HepG2 (cell line): ENCODE data around the gene TEDC2. TPM values are rescaled to one million over a fixed set of nuclear protein-coding genes. Genes with fewer than 3 reads are reported as not detected.

Experiments
- BHLHE40 ChIP-seq: IDR thresholded peaks from 2 replicates; pipeline ENCODE4 v1.6.1; 2011; ENCODE audit warnings: low read length, improper control_type of control experiment
- ELF1 ChIP-seq: sonication (generic); formaldehyde crosslinking; IDR thresholded peaks from 2 replicates; pipeline ENCODE4 v1.4.0; 2020; ENCODE audit warnings: missing genetic modification reagents
- GABPB1 ChIP-seq: IDR thresholded peaks from 2 replicates; pipeline ENCODE4 v1.6.1; 2016; ENCODE audit warnings: mild to moderate bottlenecking, missing genetic modification reagents, moderate library complexity, missing compliant biosample characterization
- KAT7 ChIP-seq: IDR thresholded peaks from 2 replicates; pipeline ENCODE4 v1.6.1; 2018; ENCODE audit warnings: borderline replicate concordance, missing compliant biosample characterization
- KLF6 ChIP-seq: IDR thresholded peaks from 2 replicates; pipeline ENCODE4 v1.8.0; 2016; ENCODE audit warnings: missing biosample characterization, missing genetic modification reagents
- KMT2B ChIP-seq: IDR thresholded peaks from 2 replicates; pipeline ENCODE4 v1.6.1; 2016; ENCODE audit warnings: missing genetic modification reagents, missing compliant biosample characterization
- MAZ ChIP-seq, 2 experiments: sonication (generic) in 1 of 2; formaldehyde crosslinking in 1 of 2; IDR thresholded peaks; 2 replicates each; pipeline versions ENCODE4 v1.5.0 to v1.6.1; 2012 to 2020; ENCODE audit warnings: low read depth in 2 of 2, mild to moderate bottlenecking in 2 of 2, borderline replicate concordance in 1 of 2, improper control_type of control experiment in 1 of 2, low read length in 1 of 2, missing genetic modification reagents in 1 of 2, moderate library complexity in 1 of 2
- PHF20 ChIP-seq: sonication (generic); formaldehyde crosslinking; IDR thresholded peaks from 2 replicates; pipeline ENCODE4 v1.5.0; 2020; ENCODE audit warnings: mild to moderate bottlenecking, missing genetic modification reagents
- PITX1 ChIP-seq: sonication (generic); formaldehyde crosslinking; IDR thresholded peaks from 2 replicates; pipeline ENCODE4 v1.5.1; 2020; ENCODE audit warnings: mild to moderate bottlenecking, missing genetic modification reagents
- RFXANK ChIP-seq: IDR thresholded peaks from 2 replicates; pipeline ENCODE4 v1.6.1; 2016
- TCF12 ChIP-seq, 2 experiments: fragments of 450-650 bp in 1 of 2; sonication (generic) in 1 of 2; formaldehyde crosslinking in 1 of 2; IDR thresholded peaks; 2 replicates each; pipeline versions ENCODE4 v1.6.1 to v1.8.0; 2017 to 2022; ENCODE audit warnings: antibody characterized with exemption in 1 of 2, mild to moderate bottlenecking in 1 of 2, missing genetic modification reagents in 1 of 2, moderate library complexity in 1 of 2
- THAP7 ChIP-seq: sonication (generic); formaldehyde crosslinking; IDR thresholded peaks from 2 replicates; pipeline ENCODE4 v1.8.1; 2023; ENCODE audit warnings: mild to moderate bottlenecking, missing genetic modification reagents
- USF2 ChIP-seq, 2 experiments: sonication (generic) in 1 of 2; formaldehyde crosslinking in 1 of 2; IDR thresholded peaks; 2 replicates each; pipeline versions ENCODE4 v1.5.1 to v1.6.1; 2011 to 2020; ENCODE audit warnings: borderline replicate concordance in 1 of 2, low read depth in 1 of 2, low read length in 1 of 2, mild to moderate bottlenecking in 1 of 2, missing genetic modification reagents in 1 of 2, moderate library complexity in 1 of 2
- ZBTB21 ChIP-seq: sonication (generic); formaldehyde crosslinking; IDR thresholded peaks from 2 replicates; pipeline ENCODE4 v1.4.0; 2020; ENCODE audit warnings: missing genetic modification reagents
- ZFP37 ChIP-seq: sonication (generic); formaldehyde crosslinking; IDR thresholded peaks from 2 replicates; pipeline ENCODE4 v1.4.0; 2020; ENCODE audit warnings: missing genetic modification reagents, borderline replicate concordance
- ZFP41 ChIP-seq: sonication (generic); formaldehyde crosslinking; IDR thresholded peaks from 2 replicates; pipeline ENCODE4 v1.4.0; 2020; ENCODE audit warnings: mild to moderate bottlenecking, missing genetic modification reagents, borderline replicate concordance
- ZFP82 ChIP-seq: sonication (generic); formaldehyde crosslinking; IDR thresholded peaks from 2 replicates; pipeline ENCODE4 v1.5.1; 2020; ENCODE audit warnings: mild to moderate bottlenecking, missing genetic modification reagents, borderline replicate concordance
- ZNF225 ChIP-seq: sonication (generic); formaldehyde crosslinking; IDR thresholded peaks from 2 replicates; pipeline ENCODE4 v1.4.0; 2020; ENCODE audit warnings: mild to moderate bottlenecking, missing genetic modification reagents
- ZNF275 ChIP-seq: sonication (generic); formaldehyde crosslinking; IDR thresholded peaks from 2 replicates; pipeline ENCODE4 v1.8.0; 2022; ENCODE audit warnings: missing genetic modification reagents, mild to moderate bottlenecking, inconsistent platforms, borderline replicate concordance
- ZNF460 ChIP-seq: sonication (generic); formaldehyde crosslinking; IDR thresholded peaks from 2 replicates; pipeline ENCODE4 v1.5.1; 2020; ENCODE audit warnings: missing genetic modification reagents, mild to moderate bottlenecking, borderline replicate concordance
- ZNF580 ChIP-seq: IDR thresholded peaks from 2 replicates; pipeline ENCODE4 v1.6.1; 2016; ENCODE audit warnings: low read depth, borderline replicate concordance
- ZNF776 ChIP-seq: sonication (generic); formaldehyde crosslinking; IDR thresholded peaks from 2 replicates; pipeline ENCODE4 v1.4.0; 2020; ENCODE audit warnings: mild to moderate bottlenecking, missing genetic modification reagents
- ZNF777 ChIP-seq: sonication (generic); formaldehyde crosslinking; IDR thresholded peaks from 2 replicates; pipeline ENCODE4 v1.4.0; 2020; ENCODE audit warnings: missing genetic modification reagents
- ZNF790 ChIP-seq: sonication (generic); formaldehyde crosslinking; IDR thresholded peaks from 2 replicates; pipeline ENCODE4 v1.8.0; 2022; ENCODE audit warnings: missing genetic modification reagents, mild to moderate bottlenecking, borderline replicate concordance
- polyA plus RNA-seq, 8 experiments: library from polyadenylated mRNA; depleted of rRNA in 3 of 8; stranded (reverse) in 7 of 8; unstranded in 1 of 8; fragments of >200 nt; fragmentation: Illumina TruSeq in 4 of 8; extraction: Trizol in 4 of 8; gene quantifications; 2 replicates each; pipeline versions ENCODE4 v1.2.1 to v1.2.3, GENCODE V29; 2011 to 2016; ENCODE audit warnings: low read depth in 4 of 8, missing spikeins in 1 of 8, mixed read lengths in 1 of 8; ENCODE audit not compliant: insufficient read depth in 1 of 8
- total RNA-seq, 5 experiments: library from RNA; depleted of rRNA; stranded (reverse); fragments of >200 nt; fragmentation: Illumina TruSeq; extraction: Trizol; gene quantifications; 2 replicates each; pipeline ENCODE4 v1.2.3, GENCODE V29; 2016; ENCODE audit warnings: low read depth in 1 of 5

The TEDC2 gene
- total and polyA plus RNA-seq, 2 of the 13 experiments (the other 11 are each of a cell fraction or from before 2014, with no cell fraction given) = 6.2 to 24.4 TPM

GRCh38 chr16:2513405-2514332, 53.8 kb downstream of the TEDC2 start, which contains the start of gene ATP6V0C (continued):
- TF ChIP-seq MAZ (IDR thresholded peaks at IDR 0.05; ENCODE audit: borderline replicate concordance, low read depth, low read length) (no peak), MAZ (CRISPR knock-in tag; IDR thresholded peaks at IDR 0.05; ENCODE audit: low read depth) (peak; percentile 56; the same call in 1 of the 2 replicates), ZFP82 (CRISPR knock-in tag) (peak; percentile 68; the same call in 1 of the 2 replicates), ZNF790 (CRISPR knock-in tag) (peak; percentile 39; the same call in 1 of the 2 replicates), ZNF275 (CRISPR knock-in tag) (no peak), BHLHE40 (peak; percentile 95), GABPB1 (peak; percentile 76; the same call in 1 of the 2 replicates), ZNF460 (CRISPR knock-in tag) (no peak), ZBTB21 (CRISPR knock-in tag) (peak; percentile 92), TCF12 (IDR thresholded peaks at IDR 0.05) (no peak), TCF12 (CRISPR knock-in tag; IDR thresholded peaks at IDR 0.05) (no peak), THAP7 (CRISPR knock-in tag) (no peak), USF2 (IDR thresholded peaks at IDR 0.05; ENCODE audit: low read depth, low read length) (peak; percentile 80), USF2 (CRISPR knock-in tag; IDR thresholded peaks at IDR 0.05; ENCODE audit: borderline replicate concordance) (peak; percentile 64; the same call in 1 of the 2 replicates), KMT2B (CRISPR knock-in tag) (no peak), ZNF776 (no peak; the same call in 1 of the 2 replicates), ZFP37 (CRISPR knock-in tag) (no peak), ZNF580 (CRISPR knock-in tag) (0 out of 2 replicates have a peak, but pooled peaks have one; percentile 31), RFXANK (no peak), KAT7 (CRISPR knock-in tag) (no peak), ZFP41 (CRISPR knock-in tag) (no peak), KLF6 (0 out of 2 replicates have a peak, but pooled peaks have one; percentile 29), PITX1 (CRISPR knock-in tag) (peak; percentile 36; the same call in 1 of the 2 replicates), ZNF777 (peak; percentile 43; the same call in 1 of the 2 replicates), PHF20 (peak; percentile 83), ZNF225 (CRISPR knock-in tag) (peak; percentile 91), ELF1 (CRISPR knock-in tag) (no peak)
